NCI-H748 (cell line): ENCODE results near the gene MINDY4.

ENCODE experiments used
- DNase-seq: peaks from one replicate; lab custom pipeline; 2025; ENCODE audit not compliant: unreplicated experiment; lab: John Stamatoyannopoulos, UW

The MINDY4 gene

DNA sequence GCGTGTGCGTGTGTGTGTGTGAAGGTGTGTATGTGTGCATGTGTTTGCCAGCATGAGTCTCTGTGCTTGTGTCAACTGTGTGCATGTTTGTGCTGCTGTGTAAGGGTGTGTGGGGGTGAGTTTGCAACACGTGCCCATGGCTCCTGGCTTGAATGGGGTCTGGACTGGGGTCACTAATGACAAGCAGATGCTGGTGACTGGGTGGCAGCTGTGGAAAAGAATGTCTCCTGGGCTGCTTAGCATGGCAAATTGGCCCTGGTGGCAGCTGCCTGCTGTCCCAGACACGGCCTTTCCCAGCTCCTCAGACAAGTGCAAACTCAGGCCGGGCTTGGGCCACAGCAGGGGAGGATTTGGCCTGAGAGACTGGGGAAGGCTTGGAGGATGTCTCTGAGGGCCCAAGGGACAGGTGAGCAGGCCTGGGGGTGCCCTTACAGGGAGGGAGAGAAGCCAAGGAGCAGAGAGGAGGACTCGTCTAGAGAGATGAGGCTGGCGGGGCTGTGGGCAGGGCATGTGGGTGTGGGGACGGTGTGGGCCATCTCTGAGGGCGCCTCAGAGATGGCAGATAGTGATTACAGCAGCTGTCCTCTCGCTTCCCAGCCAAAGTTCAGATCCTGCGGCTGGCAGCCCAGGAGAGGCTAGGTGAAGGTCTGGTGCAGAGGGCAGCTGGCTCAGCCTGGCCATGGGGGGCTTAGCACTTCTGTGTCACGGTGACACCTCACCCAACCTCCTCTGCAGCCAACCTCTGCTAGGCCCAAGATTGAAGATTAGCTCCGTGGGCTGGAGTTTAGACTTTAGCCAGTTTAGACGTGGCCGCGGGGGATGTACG is 142.0 kb downstream of the MINDY4 start:
- no peak for DNase-seq

DNA sequence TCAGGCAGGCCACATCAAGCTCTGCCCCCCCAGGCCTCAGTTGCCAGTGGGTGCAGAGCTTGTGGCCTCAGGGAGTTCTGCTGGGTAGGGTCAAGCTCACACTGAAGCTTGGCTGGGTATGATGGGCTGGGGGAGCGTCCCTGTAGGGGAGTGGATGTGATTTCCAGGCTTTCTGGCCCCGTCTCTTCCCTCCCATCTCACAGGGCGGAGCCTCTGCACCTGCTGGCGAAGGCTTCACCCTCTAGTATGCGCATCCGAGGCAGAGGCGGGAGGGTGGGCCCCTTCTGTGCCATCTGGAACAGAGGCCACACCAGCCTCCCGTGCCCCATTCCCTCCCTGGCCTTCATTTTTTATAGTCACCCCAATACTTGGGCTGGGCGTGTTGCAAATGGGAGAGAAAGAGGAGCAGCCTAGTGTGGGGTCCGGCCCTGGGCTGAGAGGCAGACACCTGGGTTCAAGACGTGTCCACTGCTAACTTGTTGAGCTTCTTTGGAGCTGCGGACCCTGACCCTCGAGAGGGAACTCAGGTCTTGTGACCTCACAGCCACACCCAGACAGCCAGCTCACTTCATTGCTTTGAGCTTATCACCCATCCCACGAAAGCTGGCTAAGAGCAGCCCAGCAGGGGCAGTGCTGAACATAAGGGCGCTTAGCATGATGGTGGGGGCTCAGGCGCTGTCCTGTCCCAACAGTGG is 142.8 kb downstream of the MINDY4 start:
- DNase-seq, result no peak

DNA sequence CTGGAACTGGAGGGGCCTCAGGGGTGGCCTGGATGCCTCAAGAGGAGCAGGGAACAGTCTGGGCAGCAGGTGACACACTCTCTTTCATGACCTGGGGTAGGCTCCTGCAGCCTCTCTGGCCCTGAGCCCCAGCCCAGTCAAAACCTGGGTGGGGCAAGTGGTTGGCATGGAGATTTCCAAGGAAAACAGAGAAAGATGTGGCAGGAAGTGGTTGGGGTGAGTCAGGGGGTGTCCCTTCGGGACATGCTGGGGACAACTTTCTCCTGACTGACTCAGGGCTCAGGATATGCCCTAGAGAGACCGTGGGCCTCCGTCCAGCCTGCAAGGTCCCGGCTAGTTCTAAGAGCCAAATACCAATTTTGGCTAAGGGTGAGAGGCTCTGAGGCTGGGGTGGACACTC is 143.4 kb downstream of the MINDY4 start:
- no peak for DNase-seq

DNA sequence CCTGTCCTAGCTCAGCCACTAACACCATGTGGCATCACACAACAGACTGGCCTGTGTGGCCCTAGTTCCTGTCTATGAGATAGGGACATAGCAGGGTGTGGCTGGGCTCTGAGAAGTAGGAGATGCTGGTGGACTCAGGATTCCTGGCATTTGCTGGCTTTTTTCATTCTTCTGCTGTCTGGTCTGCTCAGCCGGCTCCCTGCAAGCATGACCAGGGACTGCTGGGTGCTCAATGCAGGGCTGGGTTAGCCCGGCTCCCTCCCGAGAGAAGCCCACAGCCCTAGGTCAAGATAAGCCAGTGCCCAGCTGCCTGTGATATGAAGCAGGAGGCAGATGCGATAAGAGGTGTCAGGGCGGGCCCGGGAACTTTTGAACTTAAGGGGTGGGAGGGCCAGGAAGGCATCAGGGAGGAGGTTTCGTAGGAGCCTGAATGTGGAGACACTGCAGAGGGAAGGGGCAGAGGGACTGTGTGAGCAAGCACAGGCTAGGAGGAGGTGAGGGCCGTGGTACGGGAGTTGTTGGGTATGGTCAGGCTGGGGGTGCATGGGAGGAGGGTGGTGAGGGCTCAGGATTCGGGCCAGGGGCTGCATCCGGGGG is 143.9 kb downstream of the MINDY4 start:
- DNase-seq, result no peak

DNA sequence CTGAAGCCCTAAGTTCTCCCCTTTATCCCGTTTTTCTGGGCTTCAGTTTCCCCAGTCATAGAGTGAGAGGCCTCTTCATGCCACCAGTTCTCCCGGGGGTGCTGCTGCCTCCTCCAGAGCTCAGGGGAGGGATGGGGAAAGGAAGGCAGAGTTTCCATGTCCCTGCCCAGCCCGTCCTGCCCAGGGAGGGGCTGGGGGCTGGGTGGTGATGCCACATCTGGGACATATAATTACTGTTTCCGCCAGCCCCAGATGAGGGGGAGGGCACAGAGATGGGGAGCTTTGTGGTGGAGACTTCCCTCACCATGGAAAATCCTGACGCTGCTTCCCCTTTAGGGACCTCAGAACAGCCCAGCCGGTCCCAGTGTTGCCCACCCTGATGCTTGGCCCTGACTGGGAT is 144.5 kb downstream of the MINDY4 start:
- DNase-seq, result no peak

DNA sequence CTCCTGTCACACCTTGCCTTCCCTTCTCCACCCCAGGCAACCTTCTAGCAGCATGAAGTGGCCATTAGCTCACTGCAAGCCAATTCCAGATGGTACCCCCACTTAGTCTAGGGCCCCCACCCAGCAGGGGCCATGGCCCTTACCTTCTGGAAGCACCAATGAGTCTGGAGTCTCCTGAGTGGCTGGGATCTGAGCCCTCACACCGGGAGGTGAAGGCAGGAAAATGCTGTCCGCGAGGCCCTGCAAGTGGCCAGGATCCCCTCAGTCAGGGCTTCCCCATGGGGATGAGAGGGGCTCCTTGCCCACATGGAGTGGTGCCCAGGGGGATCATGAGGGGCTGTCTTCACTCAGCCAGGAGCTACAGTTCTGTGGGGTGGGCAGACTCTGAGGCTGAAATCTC is 145.0 kb downstream of the MINDY4 start:
- no peak for DNase-seq

DNA sequence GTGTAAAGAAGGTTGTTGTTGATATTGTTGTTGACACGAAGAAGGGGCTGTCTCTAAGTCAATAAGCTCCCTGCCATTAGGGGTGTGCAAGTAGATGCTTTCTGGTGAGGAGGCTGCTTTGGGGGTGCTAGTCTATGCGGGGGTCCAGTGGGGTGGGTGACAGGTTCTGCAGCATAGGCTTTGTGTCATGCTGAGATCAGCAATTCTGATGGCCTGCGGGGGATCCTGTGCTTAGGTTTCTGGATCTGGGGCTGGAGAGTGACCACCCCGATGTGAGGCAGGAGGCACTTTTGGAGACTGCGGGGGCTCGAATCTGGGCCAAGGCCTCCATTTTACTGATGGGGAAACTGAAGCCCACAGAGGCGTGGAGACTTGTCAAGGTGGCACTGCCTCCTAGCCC is 145.6 kb downstream of the MINDY4 start:
- no peak for DNase-seq

DNA sequence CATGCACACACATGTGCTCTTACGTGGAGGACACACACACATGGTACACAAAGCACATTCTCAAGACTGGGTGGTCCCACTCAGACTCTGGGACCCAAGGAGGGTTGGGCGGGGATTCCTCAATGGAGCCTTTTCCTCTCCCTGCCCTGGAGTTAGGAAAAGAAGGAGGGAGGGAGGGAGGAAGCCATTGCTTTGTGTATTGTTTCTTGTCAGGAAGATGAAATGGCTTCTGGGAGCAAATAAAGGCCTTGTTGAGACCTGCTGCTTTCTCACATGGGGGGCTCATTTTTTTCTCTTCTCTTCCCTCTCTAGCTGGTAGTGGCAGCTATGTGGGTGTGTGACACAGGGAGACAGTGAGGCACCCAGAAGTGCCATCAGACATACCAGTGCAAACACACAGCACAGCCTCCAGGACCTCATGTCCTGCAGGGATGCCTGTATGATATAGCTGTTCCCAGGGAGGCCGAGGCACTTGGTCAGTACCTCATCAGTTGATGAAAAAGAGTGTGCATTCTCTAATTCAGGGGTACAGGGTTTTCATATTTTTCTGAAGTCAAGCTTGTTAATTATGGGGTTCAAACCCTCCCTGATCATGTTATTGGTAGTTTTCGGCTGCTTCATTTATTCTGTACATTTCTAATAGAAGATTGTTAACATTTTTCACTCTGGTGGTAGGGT is 146.1 kb downstream of the MINDY4 start:
- no peak for DNase-seq

DNA sequence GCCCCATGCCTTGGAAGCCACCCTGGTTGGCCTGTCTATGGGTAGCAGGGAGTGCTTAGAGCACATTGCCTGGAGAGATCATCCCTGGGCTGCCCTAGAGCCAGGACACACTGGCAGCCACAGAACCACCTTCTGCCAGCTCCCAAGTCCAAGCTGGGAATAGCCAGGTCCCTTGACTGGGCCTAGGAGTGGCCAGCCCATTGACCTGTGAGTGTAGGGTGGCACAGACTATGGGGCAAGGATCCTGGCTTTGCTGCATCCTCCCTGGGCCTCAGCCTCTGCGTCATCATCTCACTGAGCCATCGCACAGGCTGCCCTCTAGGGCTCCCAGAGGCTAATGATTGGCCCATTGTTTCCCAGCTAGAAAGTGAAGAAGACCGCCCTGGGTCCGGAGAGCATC is 147.5 kb downstream of the MINDY4 start:
- DNase-seq, result no peak

DNA sequence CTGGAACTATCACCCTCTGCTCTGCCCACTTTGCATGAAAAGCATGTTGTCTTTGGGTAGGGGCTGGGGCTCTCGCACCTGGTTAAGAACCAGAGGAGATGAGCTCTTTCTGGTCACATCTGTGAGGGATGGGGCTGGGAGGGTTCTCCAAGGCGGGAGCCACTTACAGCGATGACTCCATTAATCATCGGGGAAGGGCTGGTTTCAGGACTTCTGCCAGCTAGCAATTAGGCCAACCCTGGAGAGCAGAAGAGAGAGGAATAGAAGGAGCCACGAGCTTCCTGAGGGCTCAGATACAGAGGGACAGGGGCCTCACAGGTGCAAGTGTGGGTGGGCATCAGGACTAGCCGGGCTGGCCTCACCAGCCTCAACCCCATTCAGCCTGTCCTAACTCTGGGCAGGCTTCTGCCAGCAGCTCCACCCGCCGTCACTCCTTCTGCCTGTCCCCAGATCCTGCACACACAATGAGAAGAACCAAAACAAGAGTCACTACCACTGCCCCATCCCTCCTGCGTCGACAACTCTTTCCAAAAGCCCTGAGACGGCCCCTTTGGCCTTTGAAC is 148.9 kb downstream of the MINDY4 start:
- DNase-seq, result no peak

DNA sequence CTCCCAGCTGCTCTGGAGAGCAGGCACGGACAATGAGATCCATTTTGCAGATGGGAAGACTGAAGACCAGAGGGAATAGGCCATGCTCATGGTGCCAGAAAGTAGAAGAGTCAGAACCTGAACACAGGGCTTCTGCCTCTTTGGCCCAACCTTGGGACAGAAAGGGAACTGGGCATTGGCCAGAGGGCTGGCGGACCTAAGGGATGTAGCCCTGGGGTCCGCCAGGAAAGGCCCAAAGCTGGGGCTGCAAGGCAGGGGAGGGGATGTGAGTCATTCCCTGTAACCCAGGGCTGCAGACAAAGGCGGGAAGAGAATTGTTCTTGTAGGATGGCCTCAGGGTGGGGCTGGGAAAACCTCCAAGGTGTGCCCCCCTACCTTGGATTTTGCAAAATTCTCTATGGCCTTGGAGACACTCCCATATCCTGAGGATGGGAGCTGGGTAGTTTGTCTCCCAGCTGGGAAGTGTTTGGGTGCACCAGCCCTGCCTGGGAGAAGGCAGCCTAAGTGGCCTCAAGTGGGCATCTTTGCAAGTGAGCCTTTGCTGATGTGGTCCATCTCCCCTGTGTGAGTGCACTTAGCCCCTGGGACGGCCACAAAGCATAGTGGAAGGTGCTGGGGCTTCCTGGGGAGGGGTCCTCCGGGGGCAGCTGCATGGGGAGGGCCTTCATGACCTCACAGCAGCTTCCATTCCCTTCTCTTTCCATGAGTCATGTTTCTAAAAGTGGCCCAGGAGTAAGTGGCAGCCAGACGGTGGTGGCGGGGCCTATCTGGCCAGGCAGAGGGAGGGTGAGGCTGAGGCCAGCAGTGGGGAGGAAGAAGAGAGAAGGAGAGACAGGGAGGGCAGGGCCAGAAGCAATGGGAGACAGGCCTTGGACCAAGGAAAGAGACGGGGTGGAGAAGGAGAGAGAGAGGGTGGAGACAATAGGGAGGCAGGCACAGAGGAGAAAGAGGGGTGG is 149.6 kb downstream of the MINDY4 start:
- no peak for DNase-seq

DNA sequence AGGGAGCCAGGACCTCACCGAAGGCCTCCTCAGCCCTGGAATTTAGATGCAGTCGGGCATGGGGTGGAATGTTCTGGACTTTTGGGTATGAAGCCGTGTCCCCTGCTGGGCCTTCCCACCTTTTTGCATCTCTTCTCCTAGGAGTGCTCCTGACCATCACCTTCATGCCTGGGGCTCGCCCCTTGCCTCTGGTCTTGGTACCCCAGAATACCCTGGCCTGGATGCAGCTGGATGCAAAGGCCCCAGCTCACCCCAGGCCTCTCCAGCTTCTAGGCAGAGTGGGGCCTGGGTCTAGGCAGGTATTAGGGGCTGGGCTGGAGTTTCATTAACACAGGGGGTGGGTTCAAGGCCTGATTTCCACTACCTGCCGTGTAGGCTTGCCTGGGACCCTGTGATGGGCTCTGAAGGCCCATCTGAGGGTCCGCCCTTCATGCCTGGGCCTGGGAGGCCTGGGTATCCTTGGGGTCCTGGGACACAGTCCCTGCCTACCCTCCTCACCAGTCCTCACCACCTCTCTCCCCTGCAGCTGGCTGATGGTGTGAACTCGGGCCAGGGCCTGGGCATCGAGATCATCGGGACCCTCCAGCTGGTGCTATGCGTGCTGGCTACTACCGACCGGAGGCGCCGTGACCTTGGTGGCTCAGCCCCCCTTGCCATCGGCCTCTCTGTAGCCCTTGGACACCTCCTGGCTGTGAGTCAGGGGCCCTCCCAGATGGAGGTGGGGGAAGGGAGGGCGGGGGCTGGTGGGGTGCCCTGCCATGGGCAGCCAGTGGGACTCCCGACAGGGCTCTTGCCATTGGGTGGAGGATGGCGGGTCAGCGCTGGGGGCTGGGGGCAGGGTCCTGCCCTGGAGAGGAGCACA is 150.6 kb downstream of the MINDY4 start:
- no peak for DNase-seq

DNA sequence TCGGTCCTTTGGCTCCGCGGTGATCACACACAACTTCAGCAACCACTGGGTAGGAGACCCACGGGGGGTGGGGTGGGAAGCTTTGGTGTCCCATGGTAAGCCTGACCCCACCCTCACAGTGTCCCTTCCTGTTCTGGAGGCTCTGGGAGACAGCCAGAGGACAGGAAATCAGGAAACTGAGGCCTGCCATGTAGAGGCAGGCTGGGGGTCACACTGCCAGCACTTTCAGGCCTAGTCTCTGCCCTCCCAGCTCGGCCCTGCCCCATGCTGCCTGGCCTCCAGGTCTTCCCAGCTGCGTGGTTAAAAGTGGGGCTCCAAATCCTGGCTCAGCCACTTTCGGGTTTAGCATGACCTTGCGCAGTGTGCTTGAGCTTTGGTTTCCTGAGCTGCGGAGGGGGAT is 151.4 kb downstream of the MINDY4 start:
- no peak for DNase-seq

DNA sequence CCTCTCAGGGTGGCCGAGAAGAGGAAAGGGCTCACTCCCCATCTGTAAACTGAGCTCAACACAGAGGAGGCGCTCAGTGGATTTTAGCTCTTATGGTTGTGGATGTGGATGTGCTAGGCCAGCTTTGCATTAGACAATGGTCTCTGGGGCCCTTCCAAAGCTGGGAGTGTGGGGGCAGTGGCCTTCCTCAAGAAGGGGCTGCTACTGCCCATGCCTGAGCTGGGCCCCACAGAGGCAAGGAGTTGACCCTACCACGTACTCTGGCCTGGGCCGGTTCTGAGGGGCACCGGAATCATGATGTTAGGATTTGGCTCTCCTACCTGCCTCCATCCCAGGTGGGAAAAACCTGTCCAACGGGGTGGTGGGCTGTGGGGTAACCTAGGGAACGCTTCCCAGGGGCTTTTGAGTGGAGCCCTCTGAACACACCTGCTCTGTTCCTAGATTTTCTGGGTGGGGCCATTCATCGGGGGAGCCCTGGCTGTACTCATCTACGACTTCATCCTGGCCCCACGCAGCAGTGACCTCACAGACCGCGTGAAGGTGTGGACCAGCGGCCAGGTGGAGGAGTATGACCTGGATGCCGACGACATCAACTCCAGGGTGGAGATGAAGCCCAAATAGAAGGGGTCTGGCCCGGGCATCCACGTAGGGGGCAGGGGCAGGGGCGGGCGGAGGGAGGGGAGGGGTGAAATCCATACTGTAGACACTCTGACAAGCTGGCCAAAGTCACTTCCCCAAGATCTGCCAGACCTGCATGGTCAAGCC is 152.0 kb downstream of the MINDY4 start:
- no peak for DNase-seq

DNA sequence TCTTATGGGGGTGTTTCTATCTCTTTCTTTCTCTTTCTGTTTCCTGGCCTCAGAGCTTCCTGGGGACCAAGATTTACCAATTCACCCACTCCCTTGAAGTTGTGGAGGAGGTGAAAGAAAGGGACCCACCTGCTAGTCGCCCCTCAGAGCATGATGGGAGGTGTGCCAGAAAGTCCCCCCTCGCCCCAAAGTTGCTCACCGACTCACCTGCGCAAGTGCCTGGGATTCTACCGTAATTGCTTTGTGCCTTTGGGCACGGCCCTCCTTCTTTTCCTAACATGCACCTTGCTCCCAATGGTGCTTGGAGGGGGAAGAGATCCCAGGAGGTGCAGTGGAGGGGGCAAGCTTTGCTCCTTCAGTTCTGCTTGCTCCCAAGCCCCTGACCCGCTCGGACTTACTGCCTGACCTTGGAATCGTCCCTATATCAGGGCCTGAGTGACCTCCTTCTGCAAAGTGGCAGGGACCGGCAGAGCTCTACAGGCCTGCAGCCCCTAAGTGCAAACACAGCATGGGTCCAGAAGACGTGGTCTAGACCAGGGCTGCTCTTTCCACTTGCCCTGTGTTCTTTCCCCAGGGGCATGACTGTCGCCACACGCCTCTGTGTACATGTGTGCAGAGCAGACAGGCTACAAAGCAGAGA is 152.7 kb downstream of the MINDY4 start:
- no peak for DNase-seq

DNA sequence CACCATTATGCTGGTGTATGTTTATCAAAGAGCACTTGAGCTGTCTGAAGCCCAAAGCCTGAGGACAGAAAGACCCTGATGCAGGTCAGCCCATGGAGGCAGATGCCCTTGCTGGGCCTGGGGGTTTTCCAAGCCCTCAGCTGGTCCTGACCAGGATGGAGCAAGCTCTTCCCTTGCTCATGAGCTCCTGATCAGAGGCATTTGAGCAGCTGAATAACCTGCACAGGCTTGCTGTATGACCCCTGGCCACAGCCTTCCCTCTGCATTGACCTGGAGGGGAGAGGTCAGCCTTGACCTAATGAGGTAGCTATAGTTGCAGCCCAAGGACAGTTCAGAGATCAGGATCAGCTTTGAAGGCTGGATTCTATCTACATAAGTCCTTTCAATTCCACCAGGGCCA is 153.4 kb downstream of the MINDY4 start:
- DNase-seq, result no peak

DNA sequence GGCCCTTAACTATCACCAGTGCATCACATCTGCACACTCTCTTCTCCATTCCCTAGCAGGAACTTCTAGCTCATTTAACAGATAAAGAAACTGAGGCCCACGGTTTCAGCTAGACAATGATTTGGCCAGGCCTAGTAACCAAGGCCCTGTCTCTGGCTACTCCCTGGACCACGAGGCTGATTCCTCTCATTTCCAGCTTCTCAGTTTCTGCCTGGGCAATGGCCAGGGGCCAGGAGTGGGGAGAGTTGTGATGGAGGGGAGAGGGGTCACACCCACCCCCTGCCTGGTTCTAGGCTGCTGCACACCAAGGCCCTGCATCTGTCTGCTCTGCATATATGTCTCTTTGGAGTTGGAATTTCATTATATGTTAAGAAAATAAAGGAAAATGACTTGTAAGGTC is 153.9 kb downstream of the MINDY4 start:
- no peak for DNase-seq

DNA sequence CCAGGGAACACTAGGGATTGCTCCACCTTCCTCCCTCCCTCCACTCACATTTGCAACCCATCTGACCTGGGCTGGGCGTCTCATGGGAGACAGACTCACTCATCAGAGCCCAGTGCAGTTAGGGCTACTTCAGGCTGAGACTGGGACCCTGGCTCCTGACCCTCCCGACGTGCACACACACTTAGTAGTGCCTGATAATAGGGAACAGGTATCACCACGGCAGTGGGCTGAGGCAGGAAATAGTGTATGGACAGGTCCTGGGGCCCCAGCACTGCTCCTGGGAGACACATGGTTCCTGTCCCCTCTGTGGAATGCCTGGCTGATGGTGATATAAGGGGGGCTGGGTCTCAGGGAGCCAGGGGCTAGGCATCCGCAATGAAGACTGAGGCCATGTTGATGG is 154.7 kb downstream of the MINDY4 start:
- DNase-seq, result no peak
